Mammary epithelial cell (primary cell): ENCODE measurements around the gene SMIM27.

Experiments
- CTCF ChIP-seq, 2 donors: IDR thresholded peaks in 1 of 2; conservative IDR thresholded peaks in 1 of 2; 2 replicates each; pipeline ENCODE4 v1.5.1; 2011 to 2012; ENCODE audit warnings: inconsistent platforms in 2 of 2, low read length in 2 of 2, mild to moderate bottlenecking in 2 of 2, control low read depth in 1 of 2, low read depth in 1 of 2; ENCODE audit not compliant: insufficient read depth in 1 of 2; ENCODE audit errors: extremely low read depth in 1 of 2
- EZH2 ChIP-seq: IDR thresholded peaks from 2 replicates; pipeline ENCODE4 v1.6.1; 2012; ENCODE audit warnings: low read length, inconsistent platforms, borderline replicate concordance

DNA sequence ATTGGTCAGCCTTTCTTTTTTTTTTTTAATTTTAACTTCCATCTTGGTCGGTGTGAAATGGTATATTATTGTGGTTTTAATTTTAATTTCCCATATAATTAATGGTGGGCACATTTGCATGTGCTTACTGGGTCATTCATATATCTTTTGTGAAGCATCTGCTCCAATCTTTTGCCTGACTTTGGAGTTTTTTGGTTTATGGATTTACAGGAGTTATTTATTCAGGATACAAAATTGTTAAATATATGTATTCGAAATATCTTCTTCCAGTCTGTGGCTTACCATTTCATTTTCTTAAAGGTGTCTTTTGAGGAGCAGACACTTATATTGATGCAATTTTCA lies 25.4 kb upstream of the SMIM27 start:
- TF ChIP-seq CTCF (conservative IDR thresholded peaks at IDR 0.05 in 1 of 2, IDR thresholded peaks at IDR 0.05 in 1 of 2; ENCODE audit: extremely low read depth in 1 of 2, insufficient read depth in 1 of 2, low read depth in 1 of 2, low read length in 2 of 2) (no peak), EZH2 (no peak)
